ENCODE results near the gene FRAT2.

GRCh38 chr10:97331153-97331703, 3.3 kb downstream of the FRAT2 start:
- TF ChIP-seq CTCF (IDR thresholded peaks at IDR 0.05) = no peak
- no peak for TF ChIP-seq POLR2A (IDR thresholded peaks at IDR 0.05)
